ENCODE results near the gene CHD1L.

GRCh38 chr1:147264158-147264768, 21.8 kb downstream of the CHD1L start:
- TF ChIP-seq CTCF (IDR thresholded peaks at IDR 0.05) (no peak), EZH2 (IDR thresholded peaks at IDR 0.05) (no peak)
